BE2C (cell line): ENCODE data around the gene ZDHHC17.
A peak's percentile ranks its signal among the peaks of the same experiment; 100 is the strongest.
"Not testable (repeated sequence)": the region's sequence is repeated elsewhere in the genome, so short reads cannot be mapped to it uniquely, and the experiment has no call there.

ENCODE experiments used
- DNase-seq: peaks from one replicate; pipeline ENCODE4 v3.0.0-alpha.2; 2020
- H3K27me3 ChIP-seq: fragments of 250-450 bp; sonication (Bioruptor Pico); 2 replicates; pipeline ENCODE4 v1.5.1; 2020; ENCODE audit warnings: mild to moderate bottlenecking
- H3K36me3 ChIP-seq: fragments of 250-450 bp; sonication (Bioruptor Pico); 2 replicates; pipeline ENCODE4 v1.5.1; 2020; ENCODE audit warnings: mild to moderate bottlenecking
- H3K4me1 ChIP-seq: fragments of 250-450 bp; sonication (Bioruptor Pico); 2 replicates; pipeline ENCODE4 v1.5.1; 2020
- H3K4me3 ChIP-seq: 2 replicates; pipeline ENCODE4 v1.5.1; 2011; ENCODE audit warnings: low read depth, low read length
- H3K9me3 ChIP-seq: fragments of 250-450 bp; sonication (Bioruptor Pico); 2 replicates; pipeline ENCODE4 v1.5.1; 2020
- TF ChIP-seq, protein P1 (sequence below): IDR thresholded peaks from 2 replicates; pipeline ENCODE4 v1.5.1; 2012; ENCODE audit warnings: mild to moderate bottlenecking, low read depth, low read length

Gene ZDHHC17

GRCh38 chr12:76719171-76720041, 44.5 kb upstream of the ZDHHC17 start:
- DNase-seq: no peak
- Histone ChIP-seq H3K27me3 (peaks cover 8% of the 10 kb centered on the region), H3K9me3 (no peaks in the 10 kb centered on the region), H3K4me3 (no peak overlapping the region), H3K4me1 (no peaks in the 10 kb centered on the region), H3K36me3 (no peaks in the 10 kb centered on the region)
- TF ChIP-seq, protein P1, sequence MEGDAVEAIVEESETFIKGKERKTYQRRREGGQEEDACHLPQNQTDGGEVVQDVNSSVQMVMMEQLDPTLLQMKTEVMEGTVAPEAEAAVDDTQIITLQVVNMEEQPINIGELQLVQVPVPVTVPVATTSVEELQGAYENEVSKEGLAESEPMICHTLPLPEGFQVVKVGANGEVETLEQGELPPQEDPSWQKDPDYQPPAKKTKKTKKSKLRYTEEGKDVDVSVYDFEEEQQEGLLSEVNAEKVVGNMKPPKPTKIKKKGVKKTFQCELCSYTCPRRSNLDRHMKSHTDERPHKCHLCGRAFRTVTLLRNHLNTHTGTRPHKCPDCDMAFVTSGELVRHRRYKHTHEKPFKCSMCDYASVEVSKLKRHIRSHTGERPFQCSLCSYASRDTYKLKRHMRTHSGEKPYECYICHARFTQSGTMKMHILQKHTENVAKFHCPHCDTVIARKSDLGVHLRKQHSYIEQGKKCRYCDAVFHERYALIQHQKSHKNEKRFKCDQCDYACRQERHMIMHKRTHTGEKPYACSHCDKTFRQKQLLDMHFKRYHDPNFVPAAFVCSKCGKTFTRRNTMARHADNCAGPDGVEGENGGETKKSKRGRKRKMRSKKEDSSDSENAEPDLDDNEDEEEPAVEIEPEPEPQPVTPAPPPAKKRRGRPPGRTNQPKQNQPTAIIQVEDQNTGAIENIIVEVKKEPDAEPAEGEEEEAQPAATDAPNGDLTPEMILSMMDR: no peak

- no peaks in the 10 kb centered on the region for H3K4me1 ChIP-seq
- H3K9me3 ChIP-seq: no peaks in the 10 kb centered on the region
- no peaks in the 10 kb centered on the region for H3K36me3 ChIP-seq
- H3K4me3 ChIP-seq: no peak overlapping the region
- DNase-seq: no peak
- TF ChIP-seq, protein P1: no peak
- H3K27me3 ChIP-seq: peaks cover 8% of the 10 kb centered on the region
These were observed 43.8 kb upstream of the ZDHHC17 start for GRCh38 chr12:76720068-76720467.

- Histone ChIP-seq H3K27me3 (0 out of 2 replicates have a peak, but pooled peaks cover 3% of the 10 kb centered on the region), H3K4me1 (no peaks in the 10 kb centered on the region), H3K4me3 (no peak overlapping the region), H3K36me3 (no peaks in the 10 kb centered on the region), H3K9me3 (no peaks in the 10 kb centered on the region)
- TF ChIP-seq, protein P1: no peak
- DNase-seq: no peak
These were observed 37.3 kb upstream of the ZDHHC17 start for GRCh38 chr12:76726626-76727025.

GRCh38 chr12:76732188-76732587, 31.7 kb upstream of the ZDHHC17 start:
- H3K27me3 ChIP-seq, H3K4me3 ChIP-seq, DNase-seq, H3K4me1 ChIP-seq, H3K36me3 ChIP-seq, H3K9me3 ChIP-seq: not testable (repeated sequence)

- not testable (repeated sequence) for H3K36me3 ChIP-seq, H3K4me1 ChIP-seq, H3K4me3 ChIP-seq, H3K9me3 ChIP-seq, DNase-seq, H3K27me3 ChIP-seq
These were observed 26.2 kb upstream of the ZDHHC17 start for GRCh38 chr12:76737689-76738088.

GRCh38 chr12:76738824-76739579, 24.9 kb upstream of the ZDHHC17 start:
- Histone ChIP-seq H3K4me1 (no peaks in the 10 kb centered on the region), H3K27me3 (no peaks in the 10 kb centered on the region), H3K9me3 (no peaks in the 10 kb centered on the region), H3K36me3 (no peaks in the 10 kb centered on the region), H3K4me3 (no peak overlapping the region)
- TF ChIP-seq, protein P1: no peak; the same call in 1 of the 2 replicates
- peak; percentile 30 for DNase-seq

GRCh38 chr12:76739896-76740295, 24.0 kb upstream of the ZDHHC17 start:
- TF ChIP-seq, protein P1: no peak
- Histone ChIP-seq H3K4me1 (no peaks in the 10 kb centered on the region), H3K9me3 (no peaks in the 10 kb centered on the region), H3K27me3 (no peaks in the 10 kb centered on the region), H3K4me3 (no peak overlapping the region), H3K36me3 (no peaks in the 10 kb centered on the region)
- DNase-seq: no peak
